WTC11 (cell line): Measurements from ENCODE around the gene LETM1. TPM values are rescaled to one million over a fixed set of nuclear protein-coding genes. Genes with fewer than 3 reads are reported as not detected.

ENCODE experiments used
- ATAC-seq: fragments of 200-7000 bp; cut with Tn5 transposase; 2 replicates; pipeline ENCODE4 v1.10.0; 2021; ENCODE audit warnings: mild to moderate bottlenecking, moderate library complexity
- CTCF ChIA-PET: fragments of 300-600 bp; sonication (Branson Sonifier 250); formaldehyde crosslinking; loops from one replicate; lab custom pipeline; 2021; ENCODE audit warnings: antibody characterized with exemption; lab: Charles Lee
- POLR2A ChIA-PET: fragments of 350-600 bp; sonication (Branson Sonifier 250); formaldehyde crosslinking; loops from one replicate; lab custom pipeline; 2021; ENCODE audit warnings: antibody characterized with exemption; lab: Charles Lee
- DNase-seq: peaks from one replicate; pipeline ENCODE4 v3.0.0; 2021; ENCODE audit warnings: low spot score
- H3K27ac Mint-ChIP-seq: 2 replicates; pipeline ENCODE4 v1.8.0; 2021; ENCODE audit warnings: mixed read lengths
- H3K27me3 Mint-ChIP-seq: 2 replicates; pipeline ENCODE4 v1.8.0; 2021; ENCODE audit warnings: low read depth, mild to moderate bottlenecking, moderate library complexity, mixed read lengths
- H3K36me3 Mint-ChIP-seq: 2 replicates; pipeline ENCODE4 v1.8.0; 2021; ENCODE audit warnings: mixed read lengths
- H3K4me1 Mint-ChIP-seq: 2 replicates; pipeline ENCODE4 v1.8.0; 2022; ENCODE audit warnings: mixed read lengths
- H3K4me3 Mint-ChIP-seq: 2 replicates; pipeline ENCODE4 v1.8.0; 2021; ENCODE audit warnings: mild to moderate bottlenecking, moderate library complexity, mixed read lengths
- H3K9me3 Mint-ChIP-seq: 2 replicates; pipeline ENCODE4 v1.8.0; 2021; ENCODE audit warnings: mixed read lengths
- FOXJ3 ChIP-seq: sonication (generic); formaldehyde crosslinking; IDR thresholded peaks from 2 replicates; pipeline ENCODE4 v1.9.0; 2021; ENCODE audit warnings: missing genetic modification reagents, mild to moderate bottlenecking, borderline replicate concordance
- NR2C2 ChIP-seq: sonication (generic); formaldehyde crosslinking; IDR thresholded peaks from 2 replicates; pipeline ENCODE4 v1.8.0; 2022; ENCODE audit warnings: mild to moderate bottlenecking, missing genetic modification reagents
- RELA ChIP-seq: sonication (generic); formaldehyde crosslinking; IDR thresholded peaks from 2 replicates; pipeline ENCODE4 v1.8.1; 2022; ENCODE audit warnings: missing genetic modification reagents, mild to moderate bottlenecking, borderline replicate concordance
- RORB ChIP-seq: fragments of 250-450 bp; sonication (Bioruptor Pico); IDR thresholded peaks from 2 replicates; pipeline ENCODE4 v1.9.0; 2021; ENCODE audit warnings: mild to moderate bottlenecking
- SMAD3 ChIP-seq: sonication (generic); formaldehyde crosslinking; IDR thresholded peaks from 2 replicates; pipeline ENCODE4 v1.8.0; 2022; ENCODE audit warnings: missing genetic modification reagents, mild to moderate bottlenecking, borderline replicate concordance
- TCF7 ChIP-seq: sonication (generic); formaldehyde crosslinking; IDR thresholded peaks from 2 replicates; pipeline ENCODE4 v1.8.0; 2022; ENCODE audit warnings: mild to moderate bottlenecking, low read depth, missing genetic modification reagents, moderate library complexity
- ZBTB21 ChIP-seq: sonication (generic); formaldehyde crosslinking; IDR thresholded peaks from 2 replicates; pipeline ENCODE4 v1.8.1; 2023; ENCODE audit warnings: mild to moderate bottlenecking, missing genetic modification reagents, borderline replicate concordance
- ZNF138 ChIP-seq: sonication (generic); formaldehyde crosslinking; conservative IDR thresholded peaks from 2 replicates; pipeline ENCODE4 v1.8.1; 2022; ENCODE audit warnings: mild to moderate bottlenecking, moderate library complexity, missing genetic modification reagents
- ZNF317 ChIP-seq: sonication (generic); formaldehyde crosslinking; IDR thresholded peaks from 2 replicates; pipeline ENCODE4 v1.8.1; 2023; ENCODE audit warnings: low read depth, mild to moderate bottlenecking, moderate library complexity, missing genetic modification reagents, borderline replicate concordance
- ZNF396 ChIP-seq: fragments of 250-450 bp; sonication (Bioruptor Pico); IDR thresholded peaks from 2 replicates; pipeline ENCODE4 v1.8.0; 2021; ENCODE audit warnings: mild to moderate bottlenecking, moderate library complexity, borderline replicate concordance
- total RNA-seq: library from RNA; stranded (reverse); gene quantifications from 3 replicates; pipeline ENCODE4 v1.2.3, GENCODE V29; 2021
- TF ChIP-seq, protein P1 (sequence below): sonication (generic); formaldehyde crosslinking; IDR thresholded peaks from 2 replicates; pipeline ENCODE4 v1.8.1; 2023; ENCODE audit warnings: mild to moderate bottlenecking, missing genetic modification reagents
- TF ChIP-seq, protein P2 (sequence below): sonication (generic); formaldehyde crosslinking; IDR thresholded peaks from 2 replicates; pipeline ENCODE4 v1.8.0; 2022; ENCODE audit warnings: missing genetic modification reagents
- TF ChIP-seq, protein P3 (sequence below): fragments of 250-450 bp; sonication (Bioruptor Pico); conservative IDR thresholded peaks from 2 replicates; pipeline ENCODE4 v1.9.0; 2021; ENCODE audit warnings: mild to moderate bottlenecking
- TF ChIP-seq, protein P4 (sequence below): sonication (generic); formaldehyde crosslinking; conservative IDR thresholded peaks from 2 replicates; pipeline ENCODE4 v1.8.1; 2023; ENCODE audit warnings: mild to moderate bottlenecking, low read depth, missing genetic modification reagents, moderate library complexity
- TF ChIP-seq, protein P5 (sequence below): fragments of 250-450 bp; sonication (Bioruptor Pico); IDR thresholded peaks from 2 replicates; pipeline ENCODE4 v1.9.0; 2021; ENCODE audit warnings: moderate library complexity, mild to moderate bottlenecking, inconsistent platforms, borderline replicate concordance
- TF ChIP-seq, protein P6 (sequence below): sonication (generic); formaldehyde crosslinking; IDR thresholded peaks from 2 replicates; pipeline ENCODE4 v1.8.0; 2022; ENCODE audit warnings: mild to moderate bottlenecking, missing genetic modification reagents

LETM1 gene
- total RNA-seq, 1 experiment from 2014 or later = 66.7 TPM

DNA sequence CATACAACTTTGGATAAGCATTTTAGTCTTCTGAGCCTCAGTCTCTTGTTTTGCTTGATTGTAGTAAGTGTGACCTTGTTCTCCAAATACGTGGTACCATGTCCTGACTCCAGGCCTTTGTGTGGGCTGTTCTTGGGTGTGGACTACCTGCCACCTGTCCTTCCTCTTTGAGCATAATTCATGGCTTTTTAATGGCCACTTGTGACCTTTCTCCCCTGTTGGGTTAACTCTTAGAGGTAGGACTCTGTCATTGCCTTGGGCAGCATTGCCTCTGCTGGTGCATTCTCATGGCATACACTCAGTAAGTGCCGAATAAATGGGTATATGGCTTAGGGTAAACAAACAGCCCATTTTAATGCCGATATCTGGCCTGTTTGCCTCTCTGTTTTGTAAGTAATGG is 18.2 kb upstream of the LETM1 start (continued):
- TF ChIP-seq, protein P1, sequence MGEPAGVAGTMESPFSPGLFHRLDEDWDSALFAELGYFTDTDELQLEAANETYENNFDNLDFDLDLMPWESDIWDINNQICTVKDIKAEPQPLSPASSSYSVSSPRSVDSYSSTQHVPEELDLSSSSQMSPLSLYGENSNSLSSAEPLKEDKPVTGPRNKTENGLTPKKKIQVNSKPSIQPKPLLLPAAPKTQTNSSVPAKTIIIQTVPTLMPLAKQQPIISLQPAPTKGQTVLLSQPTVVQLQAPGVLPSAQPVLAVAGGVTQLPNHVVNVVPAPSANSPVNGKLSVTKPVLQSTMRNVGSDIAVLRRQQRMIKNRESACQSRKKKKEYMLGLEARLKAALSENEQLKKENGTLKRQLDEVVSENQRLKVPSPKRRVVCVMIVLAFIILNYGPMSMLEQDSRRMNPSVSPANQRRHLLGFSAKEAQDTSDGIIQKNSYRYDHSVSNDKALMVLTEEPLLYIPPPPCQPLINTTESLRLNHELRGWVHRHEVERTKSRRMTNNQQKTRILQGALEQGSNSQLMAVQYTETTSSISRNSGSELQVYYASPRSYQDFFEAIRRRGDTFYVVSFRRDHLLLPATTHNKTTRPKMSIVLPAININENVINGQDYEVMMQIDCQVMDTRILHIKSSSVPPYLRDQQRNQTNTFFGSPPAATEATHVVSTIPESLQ (CRISPR knock-in tag) = no peak
- TF ChIP-seq SMAD3 (CRISPR knock-in tag) = no peak
- TF ChIP-seq RELA (CRISPR knock-in tag) = no peak
- TF ChIP-seq, protein P2, sequence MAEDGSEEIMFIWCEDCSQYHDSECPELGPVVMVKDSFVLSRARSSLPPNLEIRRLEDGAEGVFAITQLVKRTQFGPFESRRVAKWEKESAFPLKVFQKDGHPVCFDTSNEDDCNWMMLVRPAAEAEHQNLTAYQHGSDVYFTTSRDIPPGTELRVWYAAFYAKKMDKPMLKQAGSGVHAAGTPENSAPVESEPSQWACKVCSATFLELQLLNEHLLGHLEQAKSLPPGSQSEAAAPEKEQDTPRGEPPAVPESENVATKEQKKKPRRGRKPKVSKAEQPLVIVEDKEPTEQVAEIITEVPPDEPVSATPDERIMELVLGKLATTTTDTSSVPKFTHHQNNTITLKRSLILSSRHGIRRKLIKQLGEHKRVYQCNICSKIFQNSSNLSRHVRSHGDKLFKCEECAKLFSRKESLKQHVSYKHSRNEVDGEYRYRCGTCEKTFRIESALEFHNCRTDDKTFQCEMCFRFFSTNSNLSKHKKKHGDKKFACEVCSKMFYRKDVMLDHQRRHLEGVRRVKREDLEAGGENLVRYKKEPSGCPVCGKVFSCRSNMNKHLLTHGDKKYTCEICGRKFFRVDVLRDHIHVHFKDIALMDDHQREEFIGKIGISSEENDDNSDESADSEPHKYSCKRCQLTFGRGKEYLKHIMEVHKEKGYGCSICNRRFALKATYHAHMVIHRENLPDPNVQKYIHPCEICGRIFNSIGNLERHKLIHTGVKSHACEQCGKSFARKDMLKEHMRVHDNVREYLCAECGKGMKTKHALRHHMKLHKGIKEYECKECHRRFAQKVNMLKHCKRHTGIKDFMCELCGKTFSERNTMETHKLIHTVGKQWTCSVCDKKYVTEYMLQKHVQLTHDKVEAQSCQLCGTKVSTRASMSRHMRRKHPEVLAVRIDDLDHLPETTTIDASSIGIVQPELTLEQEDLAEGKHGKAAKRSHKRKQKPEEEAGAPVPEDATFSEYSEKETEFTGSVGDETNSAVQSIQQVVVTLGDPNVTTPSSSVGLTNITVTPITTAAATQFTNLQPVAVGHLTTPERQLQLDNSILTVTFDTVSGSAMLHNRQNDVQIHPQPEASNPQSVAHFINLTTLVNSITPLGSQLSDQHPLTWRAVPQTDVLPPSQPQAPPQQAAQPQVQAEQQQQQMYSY (CRISPR knock-in tag) = no peak

DNA sequence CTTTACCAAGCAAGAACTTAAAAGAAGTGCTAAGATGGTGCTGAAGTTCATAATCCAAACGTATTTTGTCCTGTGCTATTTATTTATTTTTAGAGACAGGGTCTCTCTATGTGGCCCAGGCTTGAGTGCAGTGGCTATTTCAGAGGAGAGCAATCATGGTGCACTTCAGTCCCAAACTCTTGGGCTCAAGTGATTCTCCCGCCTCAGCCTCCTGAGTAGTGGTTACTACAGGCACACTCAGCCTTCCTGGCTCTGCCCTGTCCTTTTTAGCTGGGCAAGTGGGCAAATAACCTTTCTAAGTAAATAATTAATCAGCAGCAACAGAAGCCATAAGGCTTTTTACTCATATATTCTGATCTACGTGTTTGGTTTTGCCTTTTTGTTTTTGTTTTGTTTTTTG is 17.8 kb upstream of the LETM1 start:
- no peaks in the 10 kb centered on the region for H3K9me3 Mint-ChIP-seq
- ChIA-PET POLR2A (no interaction called here), CTCF (interaction anchor here (1.3 kb wide), 1 partner anchor 39 kb away, joined by 3 read pairs; no protein-coding TSS in a partner anchor)

More for the DNA sequence above, 17.8 kb upstream of the LETM1 start:
- Mint-ChIP-seq H3K4me3 (peak overlapping the region; percentile 77), H3K27ac (no peak overlapping the region), H3K27me3 (peaks cover 17% of the 10 kb centered on the region), H3K4me1 (peaks cover 34% of the 10 kb centered on the region), H3K36me3 (no peaks in the 10 kb centered on the region)
- TF ChIP-seq, protein P3, sequence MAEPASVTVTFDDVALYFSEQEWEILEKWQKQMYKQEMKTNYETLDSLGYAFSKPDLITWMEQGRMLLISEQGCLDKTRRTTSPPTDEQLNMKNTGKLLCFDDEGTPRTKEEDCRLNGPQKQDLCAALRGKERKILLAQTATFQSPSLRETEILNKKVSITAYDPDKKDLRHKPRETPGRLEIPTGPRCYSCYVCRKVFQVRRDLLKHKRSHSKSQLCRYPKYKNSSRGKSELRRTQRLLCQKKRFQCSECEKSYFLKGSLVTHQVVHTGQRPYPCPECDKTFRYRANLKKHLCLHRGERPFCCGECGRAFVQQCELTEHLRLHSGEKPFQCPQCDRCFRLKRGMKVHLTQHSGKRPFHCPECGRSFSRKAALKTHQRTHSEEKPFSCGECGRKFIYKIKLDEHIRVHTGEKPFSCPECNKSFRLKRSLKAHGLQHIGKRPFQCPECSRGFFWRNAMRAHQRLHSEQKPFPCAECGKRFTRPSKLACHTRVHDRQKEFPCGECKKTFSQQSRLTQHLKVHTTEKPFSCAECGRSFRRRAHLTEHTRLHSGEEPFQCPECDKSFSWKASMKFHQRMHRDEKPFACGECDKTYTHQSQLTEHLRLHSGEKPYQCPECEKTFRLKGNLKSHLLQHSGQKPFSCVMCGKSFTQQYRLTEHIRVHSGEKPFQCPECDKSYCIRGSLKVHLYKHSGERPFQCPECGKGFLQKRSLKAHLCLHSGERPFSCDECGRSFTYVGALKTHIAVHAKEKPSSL (CRISPR knock-in tag) = no peak
- TF ChIP-seq ZBTB21 (CRISPR knock-in tag) (no peak), ZNF396 (CRISPR knock-in tag) (no peak), TCF7 (no peak), FOXJ3 (no peak), RORB (CRISPR knock-in tag) (no peak), ZNF317 (CRISPR knock-in tag) (no peak), NR2C2 (no peak), ZNF138 (CRISPR knock-in tag) (no peak)
- TF ChIP-seq, protein P4, sequence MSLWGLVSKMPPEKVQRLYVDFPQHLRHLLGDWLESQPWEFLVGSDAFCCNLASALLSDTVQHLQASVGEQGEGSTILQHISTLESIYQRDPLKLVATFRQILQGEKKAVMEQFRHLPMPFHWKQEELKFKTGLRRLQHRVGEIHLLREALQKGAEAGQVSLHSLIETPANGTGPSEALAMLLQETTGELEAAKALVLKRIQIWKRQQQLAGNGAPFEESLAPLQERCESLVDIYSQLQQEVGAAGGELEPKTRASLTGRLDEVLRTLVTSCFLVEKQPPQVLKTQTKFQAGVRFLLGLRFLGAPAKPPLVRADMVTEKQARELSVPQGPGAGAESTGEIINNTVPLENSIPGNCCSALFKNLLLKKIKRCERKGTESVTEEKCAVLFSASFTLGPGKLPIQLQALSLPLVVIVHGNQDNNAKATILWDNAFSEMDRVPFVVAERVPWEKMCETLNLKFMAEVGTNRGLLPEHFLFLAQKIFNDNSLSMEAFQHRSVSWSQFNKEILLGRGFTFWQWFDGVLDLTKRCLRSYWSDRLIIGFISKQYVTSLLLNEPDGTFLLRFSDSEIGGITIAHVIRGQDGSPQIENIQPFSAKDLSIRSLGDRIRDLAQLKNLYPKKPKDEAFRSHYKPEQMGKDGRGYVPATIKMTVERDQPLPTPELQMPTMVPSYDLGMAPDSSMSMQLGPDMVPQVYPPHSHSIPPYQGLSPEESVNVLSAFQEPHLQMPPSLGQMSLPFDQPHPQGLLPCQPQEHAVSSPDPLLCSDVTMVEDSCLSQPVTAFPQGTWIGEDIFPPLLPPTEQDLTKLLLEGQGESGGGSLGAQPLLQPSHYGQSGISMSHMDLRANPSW (CRISPR knock-in tag) = no peak
- TF ChIP-seq, protein P5, sequence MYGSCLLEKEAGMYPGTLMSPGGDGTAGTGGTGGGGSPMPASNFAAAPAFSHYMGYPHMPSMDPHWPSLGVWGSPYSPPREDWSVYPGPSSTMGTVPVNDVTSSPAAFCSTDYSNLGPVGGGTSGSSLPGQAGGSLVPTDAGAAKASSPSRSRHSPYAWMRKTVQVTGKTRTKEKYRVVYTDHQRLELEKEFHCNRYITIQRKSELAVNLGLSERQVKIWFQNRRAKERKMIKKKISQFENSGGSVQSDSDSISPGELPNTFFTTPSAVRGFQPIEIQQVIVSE (CRISPR knock-in tag) = no peak
- TF ChIP-seq, protein P6, sequence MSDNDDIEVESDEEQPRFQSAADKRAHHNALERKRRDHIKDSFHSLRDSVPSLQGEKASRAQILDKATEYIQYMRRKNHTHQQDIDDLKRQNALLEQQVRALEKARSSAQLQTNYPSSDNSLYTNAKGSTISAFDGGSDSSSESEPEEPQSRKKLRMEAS (CRISPR knock-in tag) = no peak
- DNase-seq = no peak
- no peak for ATAC-seq
